Progenitor cell of endocrine pancreas (in vitro differentiated cells): ENCODE data around the gene NECTIN1. TPM values are rescaled to one million over a fixed set of nuclear protein-coding genes. Genes with fewer than 3 reads are reported as not detected.

ENCODE experiments used
- DNase-seq: peaks from one replicate; pipeline ENCODE4 v3.0.0; 2021; ENCODE audit warnings: low spot score; ENCODE audit not compliant: unreplicated experiment
- H3K27ac Mint-ChIP-seq: 2 replicates; pipeline ENCODE4 v1.8.0; 2021; ENCODE audit warnings: mild to moderate bottlenecking, moderate library complexity, mixed read lengths
- H3K27me3 Mint-ChIP-seq: 2 replicates; pipeline ENCODE4 v1.8.0; 2021; ENCODE audit warnings: mixed read lengths
- H3K36me3 Mint-ChIP-seq: 2 replicates; pipeline ENCODE4 v1.8.0; 2022; ENCODE audit warnings: mixed read lengths; ENCODE audit not compliant: insufficient read depth
- H3K4me1 Mint-ChIP-seq: 2 replicates; pipeline ENCODE4 v1.8.0; 2021; ENCODE audit warnings: low read depth, mixed read lengths
- H3K4me3 Mint-ChIP-seq: 2 replicates; pipeline ENCODE4 v1.8.0; 2021; ENCODE audit warnings: low read depth, mild to moderate bottlenecking, moderate library complexity, mixed read lengths
- H3K9me3 Mint-ChIP-seq: 2 replicates; pipeline ENCODE4 v1.8.0; 2021; ENCODE audit warnings: low read depth, mixed read lengths
- CTCF ChIP-seq: fragments of 200-600 bp; sonication (generic); IDR thresholded peaks from one replicate; pipeline ENCODE4 v1.5.0; 2021; ENCODE audit warnings: antibody characterized with exemption, mild to moderate bottlenecking; ENCODE audit not compliant: unreplicated experiment
- total RNA-seq: library from RNA; stranded (reverse); gene quantifications from 2 replicates; pipeline ENCODE4 v1.2.1, GENCODE V29; 2021

The NECTIN1 gene
- total RNA-seq, 1 donor from 2014 or later: 42.1 TPM

GRCh38 chr11:119626871-119627270 lies 102.1 kb downstream of the NECTIN1 start:
- TF ChIP-seq CTCF: no peak
- Mint-ChIP-seq H3K36me3 (no peaks in the 10 kb centered on the region), H3K27me3 (peaks cover 32% of the 10 kb centered on the region), H3K4me1 (no peaks in the 10 kb centered on the region), H3K4me3 (no peak overlapping the region), H3K9me3 (no peaks in the 10 kb centered on the region), H3K27ac (no peak overlapping the region)
- no peak for DNase-seq

- Mint-ChIP-seq H3K27ac (no peak overlapping the region), H3K9me3 (no peaks in the 10 kb centered on the region), H3K27me3 (peaks cover 28% of the 10 kb centered on the region), H3K4me3 (no peak overlapping the region), H3K36me3 (no peaks in the 10 kb centered on the region), H3K4me1 (no peaks in the 10 kb centered on the region)
- TF ChIP-seq CTCF: no peak
- no peak for DNase-seq
These were observed 102.7 kb downstream of the NECTIN1 start for GRCh38 chr11:119626197-119626841.

GRCh38 chr11:119625206-119625978 lies 103.6 kb downstream of the NECTIN1 start:
- Mint-ChIP-seq H3K27me3 (peaks cover 27% of the 10 kb centered on the region), H3K9me3 (no peaks in the 10 kb centered on the region), H3K4me1 (no peaks in the 10 kb centered on the region), H3K27ac (no peak overlapping the region), H3K36me3 (no peaks in the 10 kb centered on the region), H3K4me3 (no peak overlapping the region)
- no peak for DNase-seq
- TF ChIP-seq CTCF: no peak

GRCh38 chr11:119624629-119625028 lies 104.4 kb downstream of the NECTIN1 start:
- no peaks in the 10 kb centered on the region for H3K9me3 Mint-ChIP-seq
- no peak for TF ChIP-seq CTCF
- no peak for DNase-seq

GRCh38 chr11:119624102-119624615 lies 104.8 kb downstream of the NECTIN1 start:
- H3K9me3 Mint-ChIP-seq: no peaks in the 10 kb centered on the region
- no peak overlapping the region for H3K4me3 Mint-ChIP-seq
- H3K27me3 Mint-ChIP-seq: peaks cover 23% of the 10 kb centered on the region
- peak; percentile 66 for TF ChIP-seq CTCF
- DNase-seq: no peak
- no peaks in the 10 kb centered on the region for H3K4me1 Mint-ChIP-seq
- H3K27ac Mint-ChIP-seq: no peak overlapping the region
- H3K36me3 Mint-ChIP-seq: no peaks in the 10 kb centered on the region

More at GRCh38 chr11:119624629-119625028, 104.4 kb downstream of the NECTIN1 start:
- Mint-ChIP-seq H3K4me1 (no peaks in the 10 kb centered on the region), H3K4me3 (no peak overlapping the region), H3K27me3 (peaks cover 23% of the 10 kb centered on the region), H3K27ac (no peak overlapping the region), H3K36me3 (no peaks in the 10 kb centered on the region)
